ENCODE measurements around the gene EVX1. TPM values are rescaled to one million over a fixed set of nuclear protein-coding genes. Genes with fewer than 3 reads are reported as not detected.

Gene EVX1
- total RNA-seq, 1 donor, result not detected

GRCh38 chr7:27239387-27240014, 3.1 kb upstream of the EVX1 start:
- Histone ChIP-seq H3K4me3 (ENCODE audit: low read length) (no peak overlapping the region), H3K9me3 (ENCODE audit: low read depth, low read length) (no peaks in the 10 kb centered on the region), H3K4me1 (ENCODE audit: insufficient read depth, low read length) (peaks cover 12% of the 10 kb centered on the region), H3K27me3 (ENCODE audit: insufficient read depth, low read length) (peaks cover 98% of the 10 kb centered on the region)

- Histone ChIP-seq H3K27me3 (ENCODE audit: insufficient read depth, low read length) (peaks cover 98% of the 10 kb centered on the region), H3K4me1 (ENCODE audit: insufficient read depth, low read length) (peaks cover 12% of the 10 kb centered on the region), H3K9me3 (ENCODE audit: low read depth, low read length) (no peaks in the 10 kb centered on the region), H3K4me3 (ENCODE audit: low read length) (no peak overlapping the region)
Measured at GRCh38 chr7:27240015-27240731, 2.4 kb upstream of the EVX1 start.

- peaks cover 6% of the 10 kb centered on the region for H3K4me1 ChIP-seq (ENCODE audit: insufficient read depth, low read length)
- no peaks in the 10 kb centered on the region for H3K9me3 ChIP-seq (ENCODE audit: low read depth, low read length)
- H3K27me3 ChIP-seq (ENCODE audit: insufficient read depth, low read length), result peaks cover 96% of the 10 kb centered on the region
- no peak overlapping the region for H3K4me3 ChIP-seq (ENCODE audit: low read length)
Measured at GRCh38 chr7:27241189-27242056, 1.2 kb upstream of the EVX1 start.

- H3K4me3 ChIP-seq (ENCODE audit: low read length), result no peak overlapping the region
- peaks cover 6% of the 10 kb centered on the region for H3K4me1 ChIP-seq (ENCODE audit: insufficient read depth, low read length)
- H3K27me3 ChIP-seq (ENCODE audit: insufficient read depth, low read length), result peaks cover 96% of the 10 kb centered on the region
- no peaks in the 10 kb centered on the region for H3K9me3 ChIP-seq (ENCODE audit: low read depth, low read length)
Measured at GRCh38 chr7:27242154-27242553, 448 bp upstream of the EVX1 start.

- Histone ChIP-seq H3K27me3 (ENCODE audit: insufficient read depth, low read length) (peaks cover 96% of the 10 kb centered on the region), H3K9me3 (ENCODE audit: low read depth, low read length) (no peaks in the 10 kb centered on the region), H3K4me3 (ENCODE audit: low read length) (no peak overlapping the region), H3K4me1 (ENCODE audit: insufficient read depth, low read length) (peaks cover 6% of the 10 kb centered on the region)
Measured at GRCh38 chr7:27243340-27244163, 950 bp downstream of the EVX1 start.

GRCh38 chr7:27244488-27245123, 2.0 kb downstream of the EVX1 start:
- peaks cover 98% of the 10 kb centered on the region for H3K27me3 ChIP-seq (ENCODE audit: insufficient read depth, low read length)
- peaks cover 6% of the 10 kb centered on the region for H3K4me1 ChIP-seq (ENCODE audit: insufficient read depth, low read length)
- H3K4me3 ChIP-seq (ENCODE audit: low read length), result no peak overlapping the region
- H3K9me3 ChIP-seq (ENCODE audit: low read depth, low read length), result no peaks in the 10 kb centered on the region

GRCh38 chr7:27245124-27245797, 2.7 kb downstream of the EVX1 start:
- Histone ChIP-seq H3K4me1 (ENCODE audit: insufficient read depth, low read length) (peaks cover 6% of the 10 kb centered on the region), H3K9me3 (ENCODE audit: low read depth, low read length) (no peaks in the 10 kb centered on the region), H3K27me3 (ENCODE audit: insufficient read depth, low read length) (peaks cover 98% of the 10 kb centered on the region), H3K4me3 (ENCODE audit: low read length) (no peak overlapping the region)

GRCh38 chr7:27245798-27246691, 3.4 kb downstream of the EVX1 start:
- H3K27me3 ChIP-seq (ENCODE audit: insufficient read depth, low read length), result peaks cover 98% of the 10 kb centered on the region
- H3K9me3 ChIP-seq (ENCODE audit: low read depth, low read length), result no peaks in the 10 kb centered on the region

GRCh38 chr7:27247000-27247399, 4.4 kb downstream of the EVX1 start:
- Histone ChIP-seq H3K9me3 (ENCODE audit: low read depth, low read length) (no peaks in the 10 kb centered on the region), H3K4me1 (ENCODE audit: insufficient read depth, low read length) (peaks cover 9% of the 10 kb centered on the region), H3K27me3 (ENCODE audit: insufficient read depth, low read length) (peaks cover 98% of the 10 kb centered on the region), H3K4me3 (ENCODE audit: low read length) (no peak overlapping the region)

More at GRCh38 chr7:27245798-27246691, 3.4 kb downstream of the EVX1 start:
- Histone ChIP-seq H3K4me3 (ENCODE audit: low read length) (no peak overlapping the region), H3K4me1 (ENCODE audit: insufficient read depth, low read length) (peaks cover 6% of the 10 kb centered on the region)

- H3K4me1 ChIP-seq (ENCODE audit: insufficient read depth, low read length), result peaks cover 6% of the 10 kb centered on the region
- H3K4me3 ChIP-seq (ENCODE audit: low read length), result no peak overlapping the region
- H3K9me3 ChIP-seq (ENCODE audit: low read depth, low read length), result no peaks in the 10 kb centered on the region
- H3K27me3 ChIP-seq (ENCODE audit: insufficient read depth, low read length), result peaks cover 98% of the 10 kb centered on the region
Measured at GRCh38 chr7:27247452-27248426, 5.1 kb downstream of the EVX1 start.

- Histone ChIP-seq H3K9me3 (ENCODE audit: low read depth, low read length) (no peaks in the 10 kb centered on the region), H3K4me3 (ENCODE audit: low read length) (no peak overlapping the region), H3K27me3 (ENCODE audit: insufficient read depth, low read length) (peaks cover 98% of the 10 kb centered on the region), H3K4me1 (ENCODE audit: insufficient read depth, low read length) (peaks cover 3% of the 10 kb centered on the region)
Measured at GRCh38 chr7:27248427-27248806, 5.8 kb downstream of the EVX1 start.

Data from mononuclear cell (primary cell).